HG02885 (cell line): ENCODE data around the gene UBE2H.

Source experiments
- ATAC-seq: cut with Tn5 transposase; IDR thresholded peaks from one replicate; pipeline ENCODE4 v1.9.1; 2021; ENCODE audit warnings: mild to moderate bottlenecking; ENCODE audit not compliant: unreplicated experiment, poor library complexity

Gene UBE2H

GRCh38 chr7:129951226-129952085 lies 1.3 kb downstream of the UBE2H start:
- ATAC-seq: no peak

- no peak for ATAC-seq
These were observed 1.9 kb downstream of the UBE2H start for GRCh38 chr7:129950933-129951225.

- peak; percentile 35 for ATAC-seq
These were observed 2.4 kb downstream of the UBE2H start for GRCh38 chr7:129950191-129950932.

DNA sequence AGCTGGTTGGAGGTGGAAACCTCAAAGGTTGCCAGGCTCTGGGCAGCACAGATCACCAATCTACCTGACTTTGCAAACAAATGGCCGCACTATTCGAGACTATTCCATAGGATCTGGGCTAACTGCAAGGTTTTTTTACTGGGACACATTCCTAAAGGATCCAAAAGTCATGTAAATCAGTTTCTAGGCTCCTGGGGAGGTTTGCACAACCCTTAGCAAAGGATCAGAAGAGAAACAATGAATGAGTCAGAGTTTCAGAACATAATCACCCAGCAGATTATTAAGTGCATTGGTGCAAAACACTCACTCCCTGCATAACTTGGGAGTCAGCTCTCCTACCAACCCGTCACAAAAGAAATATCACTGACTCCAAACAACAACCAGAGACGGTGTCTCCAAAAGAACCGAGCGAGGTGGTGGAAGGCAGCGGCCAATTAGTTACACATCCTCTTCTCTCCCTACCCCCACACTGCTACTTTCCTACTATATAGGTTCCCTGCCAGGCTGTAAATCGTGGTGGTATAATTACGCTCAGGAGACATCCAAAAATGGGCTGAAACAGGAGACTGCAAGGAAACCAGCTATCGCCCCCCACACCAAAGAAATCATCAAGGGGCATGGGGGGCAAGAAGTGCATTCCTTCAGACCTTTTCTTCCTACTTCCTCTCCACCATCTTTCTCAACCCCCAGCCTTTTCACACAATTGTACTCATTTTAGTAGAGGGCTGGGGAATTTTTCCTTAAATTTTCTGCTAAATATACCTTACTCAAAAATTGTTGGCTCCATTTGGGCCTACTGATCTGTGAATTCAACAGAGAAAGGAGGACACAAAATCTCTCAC lies 3.2 kb downstream of the UBE2H start:
- ATAC-seq: no peak

DNA sequence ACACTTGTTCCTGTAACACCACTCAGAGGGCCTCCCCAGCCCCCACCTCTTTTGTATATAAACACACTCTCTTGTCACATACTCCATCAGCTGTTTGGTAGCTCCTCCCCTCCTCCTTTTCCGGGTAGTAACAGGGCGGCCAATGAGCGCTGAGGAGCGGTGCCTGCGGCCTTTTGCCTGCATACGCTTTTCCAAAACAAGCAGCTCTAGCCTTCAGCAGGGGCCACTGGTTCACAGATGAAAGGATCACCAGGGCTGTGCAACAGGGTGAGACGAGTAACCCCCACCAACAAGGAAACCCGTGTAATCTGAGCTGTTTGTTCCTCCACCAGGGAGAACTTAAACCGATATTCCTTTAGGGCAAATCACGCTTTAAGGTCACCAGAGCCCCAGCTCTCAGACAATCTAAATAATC lies 3.9 kb downstream of the UBE2H start:
- ATAC-seq: peak; percentile 63

- no peak for ATAC-seq
These were observed 4.4 kb downstream of the UBE2H start for GRCh38 chr7:129948338-129948737.

DNA sequence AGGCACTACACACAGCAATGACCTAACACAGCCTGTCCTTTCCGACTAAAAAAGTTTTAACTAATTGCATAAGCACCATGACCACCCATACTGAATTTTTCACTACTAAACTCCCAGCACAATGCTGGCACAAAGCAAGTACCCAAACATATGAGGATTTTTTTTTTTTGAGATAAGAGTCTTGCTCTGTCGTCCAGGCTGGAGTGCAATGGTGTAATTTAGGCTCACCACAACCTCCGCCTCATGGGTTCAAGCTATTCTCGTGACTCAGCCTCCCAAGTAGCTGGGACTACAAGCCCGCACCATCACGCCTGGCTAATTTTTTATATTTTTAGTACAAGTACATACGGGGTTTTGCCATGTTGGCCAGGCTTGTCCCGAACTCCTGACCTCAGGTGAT lies 5.1 kb downstream of the UBE2H start:
- no peak for ATAC-seq

GRCh38 chr7:129947049-129947448 lies 5.7 kb downstream of the UBE2H start:
- no peak for ATAC-seq

GRCh38 chr7:129946282-129946681 lies 6.5 kb downstream of the UBE2H start:
- ATAC-seq: no peak

- ATAC-seq: no peak
These were observed 9.4 kb downstream of the UBE2H start for GRCh38 chr7:129943352-129943751.

- no peak for ATAC-seq
These were observed 12.4 kb downstream of the UBE2H start for GRCh38 chr7:129940329-129940728.

DNA sequence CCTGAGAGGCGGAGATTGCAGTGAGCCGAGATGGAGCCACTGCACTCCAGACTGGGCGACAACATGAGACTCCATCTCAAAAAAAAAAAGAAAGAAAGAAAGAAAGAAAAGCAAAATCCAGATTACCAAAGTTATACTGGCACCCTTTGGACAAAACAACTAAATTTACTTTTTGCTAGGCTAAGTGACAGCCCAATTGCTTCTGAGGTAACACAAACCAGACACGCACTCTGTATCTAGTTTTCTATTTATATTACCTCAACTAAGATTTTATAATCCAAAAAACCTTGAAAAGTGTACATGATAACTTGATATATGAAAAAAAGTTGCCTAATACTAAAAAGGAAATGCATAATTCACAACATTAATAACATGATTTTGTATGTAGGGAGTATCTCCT lies 12.9 kb downstream of the UBE2H start:
- ATAC-seq: no peak

DNA sequence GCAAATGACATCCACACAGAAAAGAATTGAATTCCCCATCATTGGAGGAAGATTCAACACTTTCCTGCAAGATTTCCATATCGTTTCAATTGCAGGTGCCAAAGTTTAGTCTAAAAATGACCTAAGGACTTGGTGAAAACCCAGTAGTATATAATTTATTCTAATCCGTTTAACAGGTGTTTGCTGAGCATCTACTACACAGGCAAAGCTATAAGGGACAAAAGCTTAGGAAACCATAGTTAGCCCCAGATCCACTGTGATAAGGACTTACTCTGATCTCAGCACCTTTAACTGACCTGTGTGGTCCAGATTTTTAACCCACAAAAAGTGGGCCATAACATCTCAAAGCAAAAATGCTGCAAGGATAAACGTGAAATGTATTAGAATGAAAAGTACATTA lies 19.1 kb downstream of the UBE2H start:
- no peak for ATAC-seq

DNA sequence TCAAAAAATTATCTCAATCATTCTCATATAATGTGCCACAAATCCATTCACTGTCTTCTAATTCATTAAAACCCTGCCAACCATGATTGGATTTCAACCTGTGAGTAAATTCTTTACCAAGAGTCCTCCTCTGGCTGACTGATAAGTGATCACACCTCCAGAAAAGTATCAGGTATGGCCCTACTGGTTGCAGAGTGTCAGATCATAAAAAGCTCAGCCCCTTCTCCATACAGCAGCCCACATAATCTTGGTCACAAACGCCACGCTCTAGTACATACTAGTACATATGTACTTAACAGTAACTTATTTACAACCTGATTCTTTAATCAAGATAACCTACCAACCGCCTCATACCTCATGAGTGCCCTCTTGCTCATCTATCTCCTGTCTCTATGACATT lies 26.1 kb downstream of the UBE2H start:
- ATAC-seq: no peak

GRCh38 chr7:129925416-129926002 lies 27.3 kb downstream of the UBE2H start:
- ATAC-seq: no peak

- ATAC-seq: no peak
These were observed 28.2 kb downstream of the UBE2H start for GRCh38 chr7:129924602-129925001.

GRCh38 chr7:129923709-129924108 lies 29.1 kb downstream of the UBE2H start:
- no peak for ATAC-seq

GRCh38 chr7:129919492-129919891 lies 33.3 kb downstream of the UBE2H start:
- no peak for ATAC-seq

DNA sequence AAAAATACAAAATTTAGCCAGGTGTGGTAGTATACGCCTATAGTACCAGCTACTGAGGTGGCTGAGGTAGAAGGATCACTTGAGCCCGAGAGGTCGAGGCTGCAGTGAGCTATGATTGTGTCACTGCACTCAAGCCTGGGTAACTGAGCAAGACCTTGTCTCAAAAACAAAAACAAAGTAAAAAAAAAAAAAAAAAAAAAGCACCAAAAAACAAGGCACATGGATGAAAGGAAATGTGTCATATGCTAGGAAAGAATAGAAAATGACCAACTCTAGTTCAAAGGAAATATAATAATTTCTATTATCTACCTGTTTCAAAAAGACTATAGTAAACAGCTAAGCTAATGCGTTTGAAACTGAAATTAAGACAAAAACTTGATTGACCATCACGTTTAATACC lies 33.8 kb downstream of the UBE2H start:
- no peak for ATAC-seq

GRCh38 chr7:129917934-129918333 lies 34.8 kb downstream of the UBE2H start:
- no peak for ATAC-seq
